PC-9 (cell line): ENCODE results near the gene CD22. TPM values are rescaled to one million over a fixed set of nuclear protein-coding genes. Genes with fewer than 3 reads are reported as not detected.

ENCODE experiments used
- BruUV-seq: library from RNA; stranded (reverse); fragments of 400-500 nt; replicated peaks from 2 replicates; lab custom pipeline; 2021; lab: Mats Ljungman, UMichigan
- CTCF ChIA-PET: fragments of 300-600 bp; sonication (Branson Sonifier 250); formaldehyde crosslinking; loops from one replicate; lab custom pipeline; 2022; ENCODE audit warnings: antibody characterized with exemption; lab: Charles Lee
- POLR2A ChIA-PET: fragments of 300-600 bp; sonication (Branson Sonifier 250); formaldehyde crosslinking; loops from one replicate; lab custom pipeline; 2022; ENCODE audit warnings: antibody characterized with exemption; ENCODE audit not compliant: unreplicated experiment; lab: Charles Lee
- DNase-seq, 2 experiments: peaks; one replicate each; pipeline versions ENCODE4 v3.0.0 to v3.0.0-alpha.2; 2015 to 2022; ENCODE audit warnings: mixed read lengths in 1 of 2
- H2AFZ ChIP-seq: fragments of 200-600 bp; sonication (generic); 2 replicates; pipeline ENCODE4 v1.8.1; 2017; ENCODE audit warnings: antibody characterized with exemption
- H3F3A ChIP-seq: fragments of 200-600 bp; sonication (generic); 2 replicates; pipeline ENCODE4 v1.8.1; 2017; ENCODE audit warnings: antibody characterized with exemption, mild to moderate bottlenecking, low read depth; ENCODE audit not compliant: insufficient read depth
- H3K27ac ChIP-seq: fragments of 200-600 bp; sonication (generic); 2 replicates; pipeline ENCODE4 v1.6.1; 2016; ENCODE audit warnings: mixed run types
- H3K27me3 ChIP-seq: fragments of 200-600 bp; sonication (generic); 2 replicates; pipeline ENCODE4 v1.6.1; 2016; ENCODE audit warnings: low read depth, mixed run types; ENCODE audit not compliant: insufficient read depth
- H3K36me3 ChIP-seq: fragments of 200-600 bp; sonication (generic); 2 replicates; pipeline ENCODE4 v1.6.1; 2016; ENCODE audit warnings: low read depth, mixed run types
- H3K4me1 ChIP-seq: fragments of 200-600 bp; sonication (generic); replicated peaks from 2 replicates; pipeline ENCODE4 v1.6.1; 2016; ENCODE audit warnings: mixed run types; ENCODE audit not compliant: insufficient read depth
- H3K4me2 ChIP-seq: fragments of 200-600 bp; sonication (generic); 2 replicates; pipeline ENCODE4 v1.6.1; 2017; ENCODE audit warnings: mixed run types
- H3K4me3 ChIP-seq: fragments of 200-600 bp; sonication (generic); 2 replicates; pipeline ENCODE4 v1.6.1; 2016; ENCODE audit warnings: mixed run types
- H3K79me2 ChIP-seq: fragments of 200-600 bp; sonication (generic); 2 replicates; pipeline ENCODE4 v1.6.1; 2017; ENCODE audit warnings: low read depth, mixed run types
- H3K9me2 ChIP-seq: fragments of 200-600 bp; sonication (generic); 2 replicates; pipeline ENCODE4 v1.8.1; 2017; ENCODE audit warnings: mild to moderate bottlenecking; ENCODE audit not compliant: insufficient read depth
- H3K9me3 ChIP-seq: fragments of 200-600 bp; sonication (generic); 2 replicates; pipeline ENCODE4 v1.8.1; 2016; ENCODE audit warnings: low read depth; ENCODE audit not compliant: insufficient read depth
- H4K20me1 ChIP-seq: fragments of 200-600 bp; sonication (generic); 2 replicates; pipeline ENCODE4 v1.8.1; 2017; ENCODE audit not compliant: insufficient read depth
- EZH2 ChIP-seq: fragments of 200-600 bp; sonication (generic); IDR thresholded peaks from 2 replicates; pipeline ENCODE4 v1.8.0; 2017; ENCODE audit warnings: antibody characterized with exemption, low read depth
- intact Hi-C: fragments of 100-400 bp; cut with micrococcal nuclease; formaldehyde crosslinking; loops from one replicate; pipeline ENCODE4 v1.10.0; 2022; ENCODE audit not compliant: unreplicated experiment
- total RNA-seq: library from RNA; stranded (reverse); gene quantifications from 2 replicates; pipeline ENCODE4 v1.2.3, GENCODE V29; 2021
- TF ChIP-seq, protein P1 (sequence below): fragments of 200-600 bp; sonication (generic); conservative IDR thresholded peaks from 2 replicates; pipeline ENCODE4 v1.6.1; 2017; ENCODE audit warnings: mixed run types, antibody characterized with exemption, mild to moderate bottlenecking, moderate library complexity

CD22 gene
- total RNA-seq, 1 experiment from 2014 or later = 29.8 TPM

DNA sequence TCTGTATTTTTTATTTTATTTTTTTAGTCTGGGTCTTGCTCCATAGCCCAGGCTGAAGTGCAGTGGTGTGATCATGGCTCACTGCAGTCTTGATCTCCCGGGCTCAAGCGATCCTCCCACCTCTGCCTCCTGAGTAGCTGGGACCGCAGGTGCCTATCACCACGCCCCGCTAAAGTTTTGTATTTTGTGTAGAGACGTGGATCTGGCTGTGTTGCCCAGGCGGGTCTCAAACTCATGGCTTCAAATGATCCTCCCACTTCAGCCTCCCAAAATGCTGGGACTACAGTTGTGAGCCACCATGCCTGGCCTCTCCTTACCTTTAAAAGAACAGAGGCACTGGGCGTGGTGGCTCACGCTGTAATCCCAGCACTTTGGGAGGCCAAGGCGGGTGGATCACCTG is 41.3 kb upstream of the CD22 start:
- intact Hi-C loops = loop anchor here (5.0 kb wide), 1 partner anchor 180 kb away; no protein-coding TSS in a partner anchor
- Histone ChIP-seq H3K9me3 (no peaks in the 10 kb centered on the region), H3F3A (0 out of 2 replicates have a peak, but pooled peaks cover 4% of the 10 kb centered on the region), H3K27me3 (no peaks in the 10 kb centered on the region), H2AFZ (no peak overlapping the region), H3K9me2 (no peaks in the 10 kb centered on the region), H4K20me1 (no peaks in the 10 kb centered on the region), H3K79me2 (no peaks in the 10 kb centered on the region), H3K36me3 (no peaks in the 10 kb centered on the region), H3K4me1 (peaks cover 11% of the 10 kb centered on the region; the same call in 1 of the 2 replicates), H3K27ac (no peak overlapping the region), H3K4me2 (no peak overlapping the region), H3K4me3 (no peak overlapping the region)
- ChIA-PET CTCF (no interaction called here), POLR2A (no interaction called here)
- DNase-seq = no peak
- BruUV-seq = no TSS peak
- no peak for TF ChIP-seq EZH2
- TF ChIP-seq, protein P1, sequence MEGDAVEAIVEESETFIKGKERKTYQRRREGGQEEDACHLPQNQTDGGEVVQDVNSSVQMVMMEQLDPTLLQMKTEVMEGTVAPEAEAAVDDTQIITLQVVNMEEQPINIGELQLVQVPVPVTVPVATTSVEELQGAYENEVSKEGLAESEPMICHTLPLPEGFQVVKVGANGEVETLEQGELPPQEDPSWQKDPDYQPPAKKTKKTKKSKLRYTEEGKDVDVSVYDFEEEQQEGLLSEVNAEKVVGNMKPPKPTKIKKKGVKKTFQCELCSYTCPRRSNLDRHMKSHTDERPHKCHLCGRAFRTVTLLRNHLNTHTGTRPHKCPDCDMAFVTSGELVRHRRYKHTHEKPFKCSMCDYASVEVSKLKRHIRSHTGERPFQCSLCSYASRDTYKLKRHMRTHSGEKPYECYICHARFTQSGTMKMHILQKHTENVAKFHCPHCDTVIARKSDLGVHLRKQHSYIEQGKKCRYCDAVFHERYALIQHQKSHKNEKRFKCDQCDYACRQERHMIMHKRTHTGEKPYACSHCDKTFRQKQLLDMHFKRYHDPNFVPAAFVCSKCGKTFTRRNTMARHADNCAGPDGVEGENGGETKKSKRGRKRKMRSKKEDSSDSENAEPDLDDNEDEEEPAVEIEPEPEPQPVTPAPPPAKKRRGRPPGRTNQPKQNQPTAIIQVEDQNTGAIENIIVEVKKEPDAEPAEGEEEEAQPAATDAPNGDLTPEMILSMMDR = no peak

DNA sequence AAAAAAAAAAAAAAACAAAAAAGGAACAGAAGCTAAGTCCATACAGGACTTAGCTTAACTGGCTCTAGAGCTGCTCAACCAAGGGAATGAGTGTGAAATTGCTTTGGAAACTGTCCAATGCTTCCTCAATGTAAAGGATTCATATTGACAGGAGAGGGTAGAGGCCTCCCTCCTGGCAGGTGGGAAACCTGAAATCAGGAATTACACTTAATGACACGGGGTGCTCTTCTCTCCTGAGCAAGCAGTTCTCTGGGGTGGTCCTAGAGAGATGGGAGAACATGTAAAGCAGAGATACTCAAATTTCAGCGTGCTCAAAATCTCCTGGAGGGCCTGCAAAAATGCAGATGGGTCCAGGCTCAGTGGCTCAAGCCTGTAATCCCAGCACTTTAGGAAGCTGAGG is 40.7 kb upstream of the CD22 start:
- no peak overlapping the region for H3K4me3 ChIP-seq
- DNase-seq = no peak
- POLR2A ChIA-PET = interaction anchor here (0.5 kb wide), 1 partner anchor 16 kb away, joined by 4 read pairs; no protein-coding TSS in a partner anchor
- H3K36me3 ChIP-seq = no peaks in the 10 kb centered on the region
- no peak overlapping the region for H3K27ac ChIP-seq
- H3K9me2 ChIP-seq = no peaks in the 10 kb centered on the region
- 0 out of 2 replicates have a peak, but pooled peaks cover 4% of the 10 kb centered on the region for H3F3A ChIP-seq
- CTCF ChIA-PET = interaction anchor here (0.6 kb wide), 2 partner anchors 35 to 260 kb away, joined by 3 to 8 read pairs; no protein-coding TSS in a partner anchor
- H3K4me1 ChIP-seq = peaks cover 11% of the 10 kb centered on the region; the same call in 1 of the 2 replicates
- intact Hi-C loops = loop anchor here (5.0 kb wide), 1 partner anchor 179 kb away; no protein-coding TSS in a partner anchor
- no TSS peak for BruUV-seq
- no peak for TF ChIP-seq EZH2
- TF ChIP-seq, protein P1 = no peak
- H3K27me3 ChIP-seq = no peaks in the 10 kb centered on the region
- H4K20me1 ChIP-seq = no peaks in the 10 kb centered on the region
- H2AFZ ChIP-seq = no peak overlapping the region
- no peak overlapping the region for H3K4me2 ChIP-seq
- H3K79me2 ChIP-seq = no peaks in the 10 kb centered on the region
- H3K9me3 ChIP-seq = no peaks in the 10 kb centered on the region

DNA sequence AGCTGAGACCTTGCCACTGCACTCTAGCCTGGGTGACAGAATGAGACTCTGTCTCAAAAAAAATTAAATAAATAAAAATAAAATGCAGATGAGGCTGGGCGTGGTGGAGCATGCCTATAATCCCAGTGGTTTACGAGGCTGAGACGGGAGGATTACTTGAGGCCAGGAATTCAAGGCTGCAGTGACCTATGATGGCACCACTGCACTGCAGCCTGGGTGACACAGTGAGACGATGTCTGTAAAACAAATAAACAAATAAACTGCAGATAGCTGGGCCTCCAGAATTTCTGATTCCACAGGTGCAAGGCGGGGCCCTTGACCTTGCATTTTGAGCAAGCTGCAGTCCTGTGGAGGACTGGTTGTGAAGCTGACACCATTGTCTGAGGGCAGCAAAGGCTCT is 40.1 kb upstream of the CD22 start:
- H3K79me2 ChIP-seq = no peaks in the 10 kb centered on the region
- H3K36me3 ChIP-seq = no peaks in the 10 kb centered on the region
- peaks cover 11% of the 10 kb centered on the region; the same call in 1 of the 2 replicates for H3K4me1 ChIP-seq
- intact Hi-C loops = loop anchor here (5.0 kb wide), 1 partner anchor 178 kb away; no protein-coding TSS in a partner anchor
- H4K20me1 ChIP-seq = no peaks in the 10 kb centered on the region
- 0 out of 2 replicates have a peak, but pooled peaks cover 4% of the 10 kb centered on the region for H3F3A ChIP-seq
- ChIA-PET CTCF (interaction anchor here (0.6 kb wide), 1 partner anchor 34 kb away, joined by 3 read pairs; no protein-coding TSS in a partner anchor), POLR2A (interaction anchor here (0.5 to 0.6 kb wide), 2 partner anchors 17 to 26 kb away, joined by 3 to 4 read pairs; no protein-coding TSS in a partner anchor)
- H3K4me2 ChIP-seq = no peak overlapping the region; the same call in 1 of the 2 replicates
- H3K9me3 ChIP-seq = no peaks in the 10 kb centered on the region
- peak in 1 of 2 experiments; percentile 57 for DNase-seq
- no peaks in the 10 kb centered on the region for H3K27me3 ChIP-seq
- no peak overlapping the region for H2AFZ ChIP-seq
- TF ChIP-seq EZH2 = no peak
- TF ChIP-seq, protein P1 = no peak
- H3K27ac ChIP-seq = no peak overlapping the region
- no TSS peak for BruUV-seq
- no peak overlapping the region for H3K4me3 ChIP-seq
- H3K9me2 ChIP-seq = no peaks in the 10 kb centered on the region
